ACC112 (cell line): ENCODE results near the gene TRANK1.
"Not testable (repeated sequence)": the region's sequence is repeated elsewhere in the genome, so short reads cannot be mapped to it uniquely, and the experiment has no call there.

Experiments
- H2AFZ ChIP-seq: fragments of 200-600 bp; sonication (generic); one replicate; pipeline ENCODE4 v1.6.0; 2017; ENCODE audit warnings: antibody characterized with exemption, low read length; ENCODE audit not compliant: unreplicated experiment
- H3K27ac ChIP-seq: fragments of 200-600 bp; sonication (generic); 2 replicates; pipeline ENCODE4 v1.5.1; 2014; ENCODE audit warnings: low read depth, mild to moderate bottlenecking, antibody characterized with exemption, low read length, moderate library complexity
- H3K27me3 ChIP-seq: fragments of 200-600 bp; sonication (generic); 2 replicates; pipeline ENCODE4 v1.6.1; 2014; ENCODE audit warnings: mild to moderate bottlenecking, antibody characterized with exemption, low read length, moderate library complexity, mixed read lengths; ENCODE audit not compliant: insufficient read depth
- H3K36me3 ChIP-seq: fragments of 200-600 bp; sonication (generic); 2 replicates; pipeline ENCODE4 v1.6.1; 2016; ENCODE audit warnings: mild to moderate bottlenecking, antibody characterized with exemption, low read length, moderate library complexity, mixed read lengths; ENCODE audit not compliant: insufficient read depth
- H3K4me1 ChIP-seq: fragments of 200-600 bp; sonication (generic); one replicate; pipeline ENCODE4 v1.6.1; 2016; ENCODE audit warnings: low read length, mixed read lengths; ENCODE audit not compliant: insufficient read depth, unreplicated experiment, control insufficient read depth
- H3K4me3 ChIP-seq: fragments of 200-600 bp; sonication (generic); 2 replicates; pipeline ENCODE4 v1.5.1; 2014; ENCODE audit warnings: mild to moderate bottlenecking, low read depth, low read length
- H3K79me2 ChIP-seq: fragments of 200-600 bp; sonication (generic); one replicate; pipeline ENCODE4 v1.6.0; 2016; ENCODE audit warnings: low read length; ENCODE audit not compliant: control insufficient read depth, unreplicated experiment, insufficient read depth

Gene TRANK1

DNA sequence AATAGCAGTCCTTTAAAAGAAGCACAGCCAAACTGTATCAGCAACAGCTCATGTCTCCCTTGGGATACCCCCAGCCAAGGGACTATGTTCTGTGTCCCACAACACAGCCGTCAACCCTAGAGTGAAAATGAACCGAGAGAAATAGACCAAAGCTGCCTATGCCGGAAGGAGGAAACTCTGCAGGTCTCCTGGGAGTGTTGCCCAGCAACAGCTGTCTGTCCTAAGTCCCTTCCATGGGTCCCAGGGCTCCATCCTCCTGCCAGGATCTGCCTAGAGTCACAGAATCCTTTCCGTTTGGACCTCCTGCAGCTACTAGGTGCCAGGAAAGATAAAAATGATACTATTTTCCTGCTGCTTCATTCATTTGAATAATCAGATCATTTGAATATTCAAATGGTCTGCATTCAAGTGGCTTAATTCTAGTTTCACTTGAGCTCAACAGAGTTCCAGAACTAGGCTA lies 53.1 kb downstream of the TRANK1 start:
- Histone ChIP-seq H3K79me2 (no peaks in the 10 kb centered on the region), H3K27me3 (no peaks in the 10 kb centered on the region), H3K27ac (no peak overlapping the region), H3K4me3 (no peak overlapping the region), H3K36me3 (peaks cover 7% of the 10 kb centered on the region), H2AFZ (no peak overlapping the region), H3K4me1 (peaks cover 6% of the 10 kb centered on the region)

GRCh38 chr3:36891097-36891496 lies 53.8 kb downstream of the TRANK1 start:
- H3K27ac ChIP-seq, H3K4me3 ChIP-seq, H3K4me1 ChIP-seq, H3K79me2 ChIP-seq, H3K36me3 ChIP-seq, H2AFZ ChIP-seq, H3K27me3 ChIP-seq: not testable (repeated sequence)

DNA sequence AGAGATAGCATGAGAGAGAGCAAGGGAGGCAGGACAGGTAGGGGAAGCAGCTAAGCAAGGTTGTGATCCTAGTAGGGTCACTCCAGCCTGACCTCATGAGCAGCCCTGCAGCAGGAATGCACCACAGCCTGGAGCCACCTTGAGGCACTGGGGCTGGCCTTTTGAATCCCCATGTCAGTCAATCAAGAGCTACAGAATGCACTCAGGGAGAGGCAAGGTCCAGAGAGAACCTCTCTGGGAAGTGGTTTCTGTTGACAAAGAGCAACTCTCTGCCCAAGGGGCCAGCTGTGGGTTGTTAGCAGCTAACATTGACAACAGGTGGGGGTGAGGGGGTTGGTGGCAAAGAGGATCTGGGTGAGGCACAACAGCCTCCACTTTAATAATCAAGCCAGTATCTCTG lies 54.6 kb downstream of the TRANK1 start:
- Histone ChIP-seq H3K27ac (no peak overlapping the region), H3K79me2 (no peaks in the 10 kb centered on the region), H3K4me1 (peaks cover 6% of the 10 kb centered on the region)

DNA sequence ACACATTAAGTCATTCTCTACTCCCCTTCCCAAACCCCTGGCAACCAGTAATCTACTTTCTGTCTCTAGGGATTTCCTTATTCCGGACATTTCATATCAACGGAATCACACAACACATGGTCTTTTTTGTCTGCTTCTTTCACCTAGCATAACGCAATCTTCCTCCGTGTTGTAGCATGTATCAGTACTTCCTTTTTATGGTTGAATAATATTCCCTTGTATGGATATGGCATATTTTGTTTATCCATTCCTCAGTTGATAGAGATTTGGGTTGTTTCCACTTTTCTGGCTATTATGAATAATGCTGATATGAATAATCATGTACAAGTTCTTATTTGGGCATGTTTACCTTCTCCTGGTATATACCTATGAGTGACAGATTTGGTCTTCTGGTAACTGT lies 63.1 kb downstream of the TRANK1 start:
- Histone ChIP-seq H3K36me3 (no peaks in the 10 kb centered on the region), H3K4me1 (no peaks in the 10 kb centered on the region), H3K4me3 (no peak overlapping the region), H3K79me2 (no peaks in the 10 kb centered on the region), H3K27me3 (no peaks in the 10 kb centered on the region), H2AFZ (no peak overlapping the region), H3K27ac (no peak overlapping the region)

More for the DNA sequence above, 54.6 kb downstream of the TRANK1 start:
- Histone ChIP-seq H3K27me3 (no peaks in the 10 kb centered on the region), H3K36me3 (peaks cover 7% of the 10 kb centered on the region), H3K4me3 (no peak overlapping the region), H2AFZ (no peak overlapping the region)

- not testable (repeated sequence) for H3K4me3 ChIP-seq, H3K27ac ChIP-seq, H3K4me1 ChIP-seq, H3K27me3 ChIP-seq, H3K36me3 ChIP-seq, H2AFZ ChIP-seq, H3K79me2 ChIP-seq
Observed at GRCh38 chr3:36879842-36880241, 65.0 kb downstream of the TRANK1 start.

GRCh38 chr3:36877930-36878685 lies 66.7 kb downstream of the TRANK1 start:
- Histone ChIP-seq H3K4me3 (no peak overlapping the region), H3K36me3 (no peaks in the 10 kb centered on the region), H3K4me1 (peaks cover 5% of the 10 kb centered on the region), H3K79me2 (no peaks in the 10 kb centered on the region), H3K27ac (no peak overlapping the region), H2AFZ (no peak overlapping the region), H3K27me3 (no peaks in the 10 kb centered on the region)

DNA sequence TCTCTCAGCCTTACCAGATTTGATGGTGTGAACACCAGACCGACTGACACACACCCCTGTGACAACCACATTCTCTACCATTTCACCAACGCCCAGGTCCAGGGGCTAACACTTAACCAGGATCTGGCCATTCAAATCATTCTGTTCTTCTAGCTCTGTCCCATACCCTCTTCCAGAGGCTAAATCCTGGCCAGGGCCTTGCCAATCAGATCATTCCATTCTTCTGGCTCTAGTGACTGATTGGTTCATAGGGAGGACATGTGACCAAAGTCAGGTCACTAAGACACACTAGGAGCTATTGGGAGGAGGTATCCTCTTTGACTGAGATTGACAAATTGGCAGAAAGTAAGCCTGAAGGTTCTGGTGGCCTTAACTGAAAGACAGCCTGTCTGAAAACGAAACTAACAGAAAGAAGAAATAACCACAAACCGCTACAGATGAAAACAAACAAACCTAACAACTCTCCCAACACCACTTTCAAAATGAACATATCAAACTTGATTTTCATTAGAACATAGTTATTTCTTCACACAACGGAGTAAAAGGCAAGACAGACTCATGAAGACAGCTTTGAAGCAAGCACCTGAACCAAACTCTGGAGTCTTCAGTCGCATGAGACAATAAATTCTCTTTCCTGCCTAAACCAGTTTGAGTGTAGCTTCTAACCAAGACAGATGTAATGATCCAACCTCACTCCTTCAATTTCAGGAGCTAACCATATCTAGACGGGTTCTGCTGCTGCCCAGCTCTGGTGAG lies 68.5 kb downstream of the TRANK1 start:
- Histone ChIP-seq H3K27ac (no peak overlapping the region), H3K36me3 (no peaks in the 10 kb centered on the region), H3K4me1 (peaks cover 5% of the 10 kb centered on the region), H3K27me3 (no peaks in the 10 kb centered on the region), H3K79me2 (no peaks in the 10 kb centered on the region), H3K4me3 (no peak overlapping the region), H2AFZ (no peak overlapping the region)

DNA sequence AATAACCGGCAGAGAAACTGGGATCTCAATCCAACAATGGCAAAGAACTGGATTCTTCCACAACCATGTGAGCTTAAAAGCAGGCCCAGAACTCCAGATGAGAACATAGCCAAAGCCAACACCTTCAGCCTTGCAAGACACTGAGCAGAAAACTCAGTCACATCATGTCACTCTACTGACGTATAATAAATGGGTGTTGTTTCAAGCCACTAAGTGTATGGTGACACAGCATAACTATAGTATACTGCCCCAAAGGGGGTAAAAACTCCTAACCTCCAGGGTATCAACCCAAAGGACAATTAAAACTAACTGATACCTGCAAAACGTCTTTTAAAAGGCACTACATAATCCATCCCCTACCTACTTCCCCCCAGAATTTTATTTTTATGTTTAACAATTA lies 69.5 kb downstream of the TRANK1 start:
- Histone ChIP-seq H3K4me1 (peaks cover 5% of the 10 kb centered on the region), H3K4me3 (no peak overlapping the region), H2AFZ (no peak overlapping the region), H3K79me2 (no peaks in the 10 kb centered on the region), H3K36me3 (no peaks in the 10 kb centered on the region), H3K27me3 (no peaks in the 10 kb centered on the region), H3K27ac (no peak overlapping the region)

GRCh38 chr3:36874424-36874823 lies 70.4 kb downstream of the TRANK1 start:
- H3K27me3 ChIP-seq = no peaks in the 10 kb centered on the region
- no peak overlapping the region for H2AFZ ChIP-seq
- no peaks in the 10 kb centered on the region for H3K79me2 ChIP-seq
- no peaks in the 10 kb centered on the region for H3K36me3 ChIP-seq
- H3K27ac ChIP-seq = no peak overlapping the region
- H3K4me3 ChIP-seq = no peak overlapping the region
- H3K4me1 ChIP-seq = peaks cover 5% of the 10 kb centered on the region

DNA sequence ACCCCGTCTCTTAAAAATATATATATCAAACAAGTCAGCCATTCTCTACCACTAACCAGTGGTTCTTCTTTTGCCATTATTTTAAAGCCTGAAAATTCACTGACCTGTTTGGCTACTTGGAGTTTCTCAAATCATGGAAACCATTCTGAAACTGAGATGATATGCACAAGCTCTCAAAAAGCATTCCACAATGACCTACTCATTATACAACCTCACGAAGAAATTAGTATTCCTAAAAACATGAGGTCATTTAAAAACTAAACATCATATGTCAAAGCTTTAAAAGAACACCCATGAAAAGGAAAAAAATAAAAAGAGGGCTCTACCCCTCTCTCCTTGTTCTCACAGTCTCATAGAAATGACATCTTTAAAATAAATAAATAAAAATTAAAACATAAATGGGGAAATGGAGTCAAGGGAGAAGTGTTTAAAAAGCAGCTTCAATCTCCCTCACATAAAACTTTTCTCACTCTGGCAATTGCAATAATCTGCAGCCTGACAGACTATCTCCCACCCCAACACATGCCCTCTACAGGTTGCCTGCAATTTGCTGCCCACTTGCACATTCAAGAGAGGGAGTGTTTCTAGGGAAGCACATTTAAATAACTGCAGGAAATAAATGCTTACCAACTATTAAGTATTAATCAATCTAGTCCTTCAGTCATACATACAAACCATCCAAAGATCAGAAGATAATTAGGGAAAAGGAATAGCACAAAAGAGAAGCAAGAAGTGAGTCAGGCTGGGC lies 73.3 kb downstream of the TRANK1 start:
- Histone ChIP-seq H2AFZ (no peak overlapping the region), H3K4me3 (no peak overlapping the region), H3K27ac (no peak overlapping the region), H3K79me2 (no peaks in the 10 kb centered on the region), H3K4me1 (peaks cover 5% of the 10 kb centered on the region), H3K36me3 (no peaks in the 10 kb centered on the region), H3K27me3 (no peaks in the 10 kb centered on the region)
